Middle frontal gyrus (tissue), 1 donor: Measurements from ENCODE around the gene MTCL1.

Source experiments
- DNase-seq: peaks from one replicate; pipeline ENCODE4 v3.0.0-alpha.2; 2015; ENCODE audit warnings: low spot score; ENCODE audit errors: extremely low spot score

The MTCL1 gene

DNA sequence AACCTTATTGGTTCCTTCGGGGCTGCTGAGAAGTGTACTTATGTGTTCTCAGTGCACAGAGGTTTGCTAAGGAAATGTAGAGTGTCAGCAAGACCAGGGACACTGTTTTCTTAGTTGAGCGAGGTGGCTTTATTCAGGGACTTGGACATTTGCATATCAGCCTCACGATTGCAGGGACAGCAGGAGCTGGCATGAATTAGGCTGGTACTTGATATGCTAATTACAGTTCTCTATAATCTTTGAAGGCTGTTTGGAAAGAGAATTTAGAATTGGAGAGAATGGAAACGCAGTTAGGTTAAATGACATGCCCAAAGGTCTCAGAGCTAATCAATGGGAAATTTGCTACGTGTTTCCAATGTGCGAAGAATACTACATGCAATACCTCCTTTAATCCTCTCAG is 18.7 kb upstream of the MTCL1 start:
- no peak for DNase-seq

DNA sequence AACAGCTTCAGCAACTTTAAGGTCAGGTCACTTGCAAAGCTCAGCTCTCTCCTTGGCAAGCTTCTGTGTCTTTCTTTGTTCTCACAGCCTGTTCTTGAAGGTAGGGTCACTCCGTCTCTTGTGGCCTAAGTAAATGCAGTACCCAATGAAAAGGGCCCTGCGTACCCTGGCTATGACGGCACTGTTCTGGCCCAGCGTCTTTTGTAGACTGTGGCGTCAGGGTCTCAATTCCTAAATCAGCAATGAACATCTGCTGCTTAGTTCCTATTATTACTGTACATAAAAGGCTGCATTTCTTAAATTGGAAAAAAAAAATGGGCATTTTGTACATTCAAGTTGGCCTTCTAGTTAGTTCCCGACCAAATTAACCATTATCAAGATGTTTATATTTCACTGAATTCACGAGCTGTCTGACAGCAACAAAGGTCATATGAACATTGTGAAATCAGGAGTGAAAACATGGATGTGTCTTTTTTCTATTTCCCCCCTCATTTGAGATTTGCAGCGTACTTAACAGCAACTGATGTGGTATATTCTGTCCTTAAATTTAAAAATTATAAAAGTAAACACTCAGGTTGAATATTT is 17.0 kb upstream of the MTCL1 start:
- DNase-seq, result no peak

DNA sequence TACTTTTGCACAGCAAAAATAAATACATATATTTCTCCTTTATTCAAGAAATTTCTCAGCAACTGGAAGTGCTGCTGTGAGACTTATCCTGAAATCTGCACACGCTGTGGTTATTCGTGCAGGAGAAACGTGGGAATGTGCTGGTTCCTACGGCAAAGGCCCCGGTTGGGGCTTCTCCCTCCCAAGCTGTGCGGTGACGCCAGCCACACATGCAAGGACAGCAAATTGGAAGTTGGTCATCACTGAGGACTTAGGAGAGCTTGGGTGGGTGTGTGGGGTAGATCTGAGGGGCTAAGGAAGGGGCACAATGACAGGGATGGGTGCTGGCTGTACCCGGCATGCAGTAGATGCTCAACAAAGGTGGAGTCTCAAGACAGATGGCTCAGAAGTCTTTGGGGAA is 16.5 kb upstream of the MTCL1 start:
- DNase-seq, result no peak

DNA sequence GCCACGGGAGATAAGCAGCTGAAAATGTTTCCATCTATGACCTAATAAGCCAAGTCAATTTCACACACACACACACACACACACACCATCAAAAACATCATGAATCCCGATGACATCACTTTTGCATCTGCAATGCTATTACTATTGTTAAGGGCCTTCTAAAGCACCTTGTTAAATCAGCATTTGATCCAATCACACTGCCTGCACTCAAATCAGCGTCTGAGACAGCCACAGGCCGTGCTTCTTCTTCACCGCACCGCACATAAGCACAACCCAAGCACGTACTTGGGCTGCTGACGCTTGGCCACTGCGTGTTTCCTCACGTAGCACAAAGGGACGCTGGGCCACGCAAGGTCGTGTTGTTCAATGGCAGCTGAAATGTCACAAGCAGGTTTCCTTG is 15.8 kb upstream of the MTCL1 start:
- DNase-seq, result no peak

DNA sequence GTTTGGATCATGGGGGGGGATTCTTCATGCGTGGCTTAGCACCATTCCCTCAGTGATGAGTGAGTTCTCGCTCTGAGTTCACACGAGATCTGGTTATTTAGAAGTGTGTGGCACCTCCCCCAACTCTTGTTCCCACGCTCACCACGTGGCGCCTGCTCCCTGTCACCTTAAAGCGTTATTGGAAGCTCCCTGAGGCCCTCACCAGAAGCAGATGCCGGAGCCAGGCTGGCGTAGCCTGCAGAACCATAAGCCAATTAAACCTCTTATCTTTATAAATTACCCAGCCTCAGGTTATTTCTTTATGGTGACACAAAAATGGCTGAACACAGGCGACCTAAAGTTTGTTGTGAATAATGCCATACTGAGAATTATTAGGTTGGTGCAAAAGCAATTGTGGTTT is 10.5 kb upstream of the MTCL1 start:
- DNase-seq, result no peak

DNA sequence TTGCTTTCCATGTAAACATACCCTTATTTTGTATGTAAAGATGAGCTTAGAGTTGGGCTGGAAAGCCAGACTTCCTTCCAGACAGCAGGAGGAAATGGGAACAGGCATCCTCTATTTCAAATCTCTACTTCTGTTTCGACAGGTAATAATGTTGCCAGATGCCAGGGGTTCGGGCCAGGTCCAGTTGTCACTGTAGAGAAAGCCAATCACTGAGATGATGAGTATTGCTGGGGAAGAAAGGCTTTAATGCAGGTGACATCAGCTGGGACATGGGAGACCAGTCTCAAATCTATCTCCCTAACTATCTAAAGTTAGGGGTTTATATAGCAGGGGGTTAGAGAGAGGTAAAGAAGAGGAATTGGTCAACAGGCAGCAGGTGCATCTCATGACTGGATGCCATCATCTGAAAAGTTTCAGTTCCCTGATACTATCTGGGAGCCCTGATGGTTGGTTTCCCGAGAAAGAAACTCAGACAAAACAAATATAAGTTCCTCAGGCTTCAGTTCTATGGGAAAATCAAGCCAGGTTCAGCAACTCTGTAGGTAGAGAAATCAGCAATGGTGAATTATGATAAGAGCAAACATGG is 9.3 kb upstream of the MTCL1 start:
- DNase-seq, result no peak

GRCh38 chr18:8696749-8697211 is 8.6 kb upstream of the MTCL1 start:
- DNase-seq, result no peak

GRCh38 chr18:8699126-8699525 is 6.2 kb upstream of the MTCL1 start:
- DNase-seq, result no peak

GRCh38 chr18:8699948-8700347 is 5.4 kb upstream of the MTCL1 start:
- no peak for DNase-seq

DNA sequence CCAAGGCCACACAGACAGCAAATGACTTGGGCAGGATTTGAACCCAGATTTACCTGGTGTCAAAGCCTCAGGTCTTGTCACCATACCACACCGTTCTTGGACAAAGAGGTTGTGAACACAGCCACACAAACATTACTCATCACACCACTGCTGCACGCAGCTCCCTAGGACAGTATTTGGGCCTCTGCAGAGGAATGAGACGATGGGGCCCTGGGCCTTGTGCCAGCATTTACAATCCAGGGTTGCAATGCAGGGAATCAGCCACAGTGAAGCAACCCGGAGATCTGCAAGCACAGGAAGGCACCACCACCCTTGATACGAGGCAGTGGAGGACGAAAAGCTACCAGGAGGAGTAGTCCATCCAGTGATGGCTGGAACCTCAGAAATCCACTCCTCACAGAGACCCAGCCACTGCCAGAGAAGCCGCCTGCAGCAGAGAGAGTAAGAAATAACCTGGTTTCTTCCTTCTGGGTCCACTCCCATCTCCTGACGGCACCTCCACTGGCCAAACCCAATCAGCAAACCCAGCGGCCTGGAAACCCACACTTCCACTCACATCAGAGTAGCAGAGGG is 3.7 kb upstream of the MTCL1 start:
- no peak for DNase-seq

DNA sequence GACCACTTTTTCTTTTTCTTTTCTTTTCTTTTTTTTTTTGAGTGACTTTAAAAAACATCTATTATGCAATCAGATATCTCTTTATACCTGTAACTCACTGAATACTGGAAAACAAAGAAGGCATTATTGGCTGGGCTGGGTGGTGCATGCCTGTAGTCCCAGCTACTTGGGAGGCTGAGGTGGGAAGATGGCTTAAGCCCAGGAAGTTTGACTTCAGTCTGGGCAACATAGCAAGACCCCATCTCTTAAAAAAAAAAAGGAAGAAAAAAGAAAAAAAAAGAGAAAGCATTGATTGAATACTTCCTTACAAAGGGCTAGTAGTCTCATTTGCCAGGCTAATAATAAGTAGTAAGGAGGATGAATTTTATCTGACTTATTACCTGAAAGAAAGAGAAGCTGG is 2.7 kb upstream of the MTCL1 start:
- DNase-seq, result no peak

DNA sequence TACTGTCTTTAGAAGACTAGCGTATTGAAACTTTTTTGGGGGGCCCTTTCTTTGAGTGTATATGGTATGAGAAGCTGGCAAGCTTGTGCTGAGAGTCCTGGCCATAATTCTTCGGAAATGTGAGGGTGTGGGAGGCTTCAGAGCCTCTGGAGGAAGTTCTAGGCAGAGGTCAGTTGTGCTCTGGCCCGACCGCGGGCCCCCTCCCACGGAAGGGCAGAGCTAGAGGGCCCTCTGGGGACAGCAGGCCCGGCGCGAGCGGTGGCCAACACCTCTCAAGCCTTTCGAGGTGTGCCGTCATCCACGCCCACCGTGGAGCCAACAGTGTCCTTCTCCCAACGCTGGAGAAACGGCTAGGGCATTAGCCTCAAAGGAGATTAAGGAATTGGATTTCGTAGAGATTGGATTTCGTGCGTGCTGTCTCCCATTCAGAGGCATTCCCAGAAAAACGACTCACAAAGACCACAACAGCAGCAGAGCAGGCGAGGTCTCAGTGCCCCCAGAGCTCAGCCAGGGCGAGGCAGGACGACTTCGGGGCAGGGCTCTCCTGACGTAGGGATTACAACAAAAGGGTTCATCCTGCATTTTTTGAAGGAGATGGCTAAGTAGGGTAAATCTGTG is 2.2 kb upstream of the MTCL1 start:
- no peak for DNase-seq

DNA sequence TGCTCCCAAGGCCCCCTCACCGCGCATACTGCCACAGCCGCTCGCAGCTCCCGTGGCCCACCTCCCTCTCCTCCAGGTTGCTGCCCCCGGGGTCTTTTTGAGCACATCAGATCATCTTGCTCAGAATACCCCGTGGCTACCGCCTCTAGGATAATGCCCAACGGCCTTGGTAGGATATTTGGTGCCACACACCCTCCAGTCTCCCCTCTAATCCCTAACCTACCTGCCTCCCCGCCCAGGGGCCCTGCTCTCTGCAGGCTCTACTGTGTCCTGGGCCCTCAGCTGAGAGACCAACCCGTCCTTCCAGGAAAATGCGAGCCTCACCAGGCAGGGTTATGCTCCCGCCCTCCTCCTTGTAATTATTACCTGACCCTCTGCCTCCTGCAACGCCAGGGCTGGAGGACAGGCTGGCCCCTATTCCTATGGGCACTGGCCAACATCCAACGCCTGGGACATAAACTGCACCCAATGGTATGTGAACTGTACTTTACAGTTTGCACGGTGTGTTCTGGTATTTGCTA is 1.5 kb upstream of the MTCL1 start:
- no peak for DNase-seq

GRCh38 chr18:8704361-8705237 is 757 bp upstream of the MTCL1 start:
- DNase-seq, result peak; percentile 82

DNA sequence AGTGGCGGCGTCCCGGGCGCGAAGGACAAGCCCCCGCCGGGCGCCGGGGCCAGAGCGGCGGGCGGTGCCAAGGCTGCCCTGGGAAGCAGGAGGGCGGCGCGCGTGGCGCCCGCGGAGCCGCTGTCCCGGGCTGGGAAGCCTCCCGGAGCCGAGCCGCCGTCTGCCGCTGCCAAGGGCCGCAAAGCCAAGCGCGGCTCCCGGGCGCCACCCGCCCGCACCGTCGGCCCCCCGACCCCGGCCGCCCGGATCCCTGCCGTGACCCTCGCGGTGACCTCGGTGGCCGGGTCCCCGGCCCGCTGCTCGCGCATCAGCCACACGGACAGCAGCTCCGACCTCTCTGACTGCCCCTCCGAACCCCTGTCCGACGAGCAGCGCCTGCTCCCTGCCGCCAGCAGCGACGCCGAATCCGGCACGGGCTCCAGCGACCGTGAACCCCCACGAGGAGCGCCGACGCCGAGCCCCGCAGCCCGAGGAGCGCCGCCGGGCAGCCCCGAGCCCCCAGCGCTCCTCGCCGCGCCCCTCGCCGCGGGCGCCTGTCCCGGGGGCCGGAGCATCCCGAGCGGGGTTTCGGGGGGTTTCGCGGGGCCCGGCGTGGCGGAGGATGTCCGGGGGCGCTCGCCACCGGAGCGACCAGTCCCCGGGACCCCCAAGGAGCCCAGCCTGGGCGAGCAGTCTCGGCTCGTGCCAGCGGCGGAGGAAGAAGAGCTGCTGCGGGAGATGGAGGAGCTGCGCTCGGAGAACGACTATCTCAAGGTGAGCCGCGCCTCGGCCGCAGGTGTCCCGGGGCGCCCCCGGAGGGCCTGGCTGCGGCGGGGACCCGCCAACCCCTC is 820 bp downstream of the MTCL1 start:
- DNase-seq, result no peak

DNA sequence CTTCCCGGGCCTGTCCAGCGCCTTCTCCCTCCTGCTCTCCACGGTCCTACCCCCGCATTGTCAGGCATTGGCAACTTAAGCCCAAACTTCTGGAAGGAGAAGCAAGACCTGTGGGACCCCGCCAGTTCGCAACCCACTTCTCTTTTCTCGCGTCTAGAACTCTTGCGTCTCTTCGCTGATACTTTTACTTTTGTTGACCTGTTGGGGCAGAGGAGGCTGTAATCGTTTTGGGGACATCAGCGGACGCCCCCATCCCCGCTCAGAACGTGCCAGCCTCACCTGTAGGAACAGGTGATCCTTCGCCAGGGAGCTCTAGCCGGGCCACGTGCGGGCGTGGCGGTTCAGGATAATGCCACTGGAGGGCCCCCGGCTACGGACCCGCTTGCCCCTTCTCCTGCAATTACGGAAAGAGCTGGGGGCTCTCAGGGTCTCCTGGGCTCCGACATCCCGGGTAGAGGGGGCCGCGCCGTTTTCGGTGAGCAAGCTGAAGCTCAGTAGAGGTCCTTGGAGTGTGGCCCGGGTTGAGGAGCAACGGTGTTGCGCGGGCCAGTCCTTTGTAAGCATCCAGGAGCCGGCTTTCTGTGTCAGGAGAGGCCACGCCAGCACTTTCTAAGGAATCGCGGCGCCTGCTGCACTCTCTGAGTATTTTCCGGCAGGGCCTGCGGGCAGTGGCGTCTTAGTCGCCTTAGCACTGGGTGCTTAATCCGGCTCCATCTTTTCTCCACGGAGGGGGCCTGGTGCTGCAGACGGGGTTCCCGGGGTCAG is 1.6 kb downstream of the MTCL1 start:
- peak; percentile 44 for DNase-seq

DNA sequence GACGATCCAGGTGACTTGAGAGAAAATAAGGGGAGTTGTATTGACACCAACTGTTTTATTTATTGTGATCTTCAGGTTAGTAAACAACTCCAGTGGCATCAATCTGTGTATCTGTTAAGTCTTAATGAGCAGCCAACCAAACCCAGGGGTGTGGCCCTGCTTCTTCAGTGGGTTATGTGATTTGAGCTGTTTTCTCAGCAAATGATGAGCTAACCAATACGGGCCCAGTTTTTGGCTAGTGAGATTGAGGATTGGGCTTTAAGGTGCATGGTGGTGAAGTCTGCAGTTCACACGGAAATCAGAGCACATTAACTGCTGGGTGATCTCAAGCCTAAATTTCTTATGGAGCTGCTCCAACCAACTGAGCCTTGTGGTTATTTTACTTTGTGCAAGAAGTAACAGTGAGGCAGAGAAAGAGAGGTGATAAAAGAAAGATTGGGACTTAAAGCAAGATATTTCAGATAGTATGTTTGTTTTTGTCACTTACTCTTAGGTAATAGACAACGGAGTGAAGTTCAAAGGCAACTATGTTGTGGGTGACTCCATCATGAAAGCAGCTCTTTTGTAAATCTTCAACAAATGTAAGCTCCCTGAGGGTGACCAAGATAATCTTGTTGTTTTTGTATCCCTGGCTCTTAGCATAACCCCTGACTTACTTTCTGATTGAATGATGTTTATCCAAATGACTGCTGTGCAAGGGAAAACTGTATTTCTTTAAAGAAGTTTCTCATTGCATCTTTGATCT is 2.4 kb downstream of the MTCL1 start:
- DNase-seq, result no peak

DNA sequence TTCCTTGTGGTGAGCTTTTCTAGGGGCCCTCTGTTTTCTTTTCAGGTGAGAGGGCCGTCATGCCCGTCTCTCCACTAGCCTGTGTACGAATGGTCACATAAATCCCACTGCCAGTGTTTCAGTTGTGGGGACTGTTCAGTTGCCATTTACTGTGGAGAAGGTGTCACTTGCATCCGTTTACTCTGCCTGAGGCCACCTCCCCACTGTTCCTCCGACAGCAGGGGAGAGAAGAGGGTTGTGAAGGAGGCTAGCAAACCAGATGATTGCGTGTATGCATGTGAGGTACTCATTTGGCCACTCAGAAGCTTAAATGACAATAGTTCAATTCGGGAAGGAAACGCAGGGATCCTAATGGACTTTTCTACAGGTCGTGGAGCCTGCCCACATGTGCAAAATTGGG is 3.3 kb downstream of the MTCL1 start:
- DNase-seq, result no peak
